Liver (tissue), 9 donors: ENCODE data around the gene FGF12. TPM values are rescaled to one million over a fixed set of nuclear protein-coding genes. Genes with fewer than 3 reads are reported as not detected.

ENCODE experiments used
- DNase-seq: peaks from one replicate; pipeline ENCODE4 v3.0.0-alpha.2; 2017; ENCODE audit warnings: low spot score
- H3K27ac ChIP-seq, 2 donors: one replicate each; pipeline ENCODE4 v1.7.0; 2013; ENCODE audit warnings: inconsistent platforms in 2 of 2, low read length in 2 of 2, control low read depth in 1 of 2, low read depth in 1 of 2, mild to moderate bottlenecking in 1 of 2
- H3K27me3 ChIP-seq, 4 donors: one replicate each; pipeline versions ENCODE4 v1.6.1 to v1.7.0; 2013; ENCODE audit warnings: low read length in 3 of 4, inconsistent platforms in 1 of 4, mild to moderate bottlenecking in 1 of 4, moderate library complexity in 1 of 4; ENCODE audit not compliant: control insufficient read depth in 4 of 4, insufficient read depth in 4 of 4
- H3K36me3 ChIP-seq, 4 donors: one replicate each; pipeline versions ENCODE4 v1.6.1 to v1.7.0; 2013; ENCODE audit warnings: low read length in 3 of 4, mild to moderate bottlenecking in 3 of 4, low read depth in 1 of 4, moderate library complexity in 1 of 4; ENCODE audit not compliant: control insufficient read depth in 4 of 4, insufficient read depth in 3 of 4
- H3K4me1 ChIP-seq, 4 donors: one replicate each; pipeline versions ENCODE4 v1.6.1 to v1.7.0; 2013; ENCODE audit warnings: low read length in 3 of 4, mild to moderate bottlenecking in 3 of 4, moderate library complexity in 1 of 4; ENCODE audit not compliant: control insufficient read depth in 4 of 4, insufficient read depth in 4 of 4
- H3K4me3 ChIP-seq, 3 donors: one replicate each; pipeline versions ENCODE4 v1.6.1 to v1.7.0; 2013; ENCODE audit warnings: low read length in 3 of 3, control low read depth in 1 of 3, low read depth in 1 of 3, mild to moderate bottlenecking in 1 of 3
- H3K9ac ChIP-seq, 2 donors: one replicate each; pipeline ENCODE4 v1.7.0; 2013; ENCODE audit warnings: low read length in 2 of 2, mild to moderate bottlenecking in 2 of 2, moderate library complexity in 2 of 2, control low read depth in 1 of 2, low read depth in 1 of 2
- H3K9me3 ChIP-seq, 4 donors: one replicate each; pipeline versions ENCODE4 v1.6.1 to v1.7.0; 2013; ENCODE audit warnings: low read length in 3 of 4; ENCODE audit not compliant: control insufficient read depth in 4 of 4
- CTCF ChIP-seq: fragments of 150-350 bp; IDR thresholded peaks from 2 replicates; pipeline ENCODE4 v1.5.1; 2017; ENCODE audit warnings: improper control_type of control experiment, low read depth, low read length; ENCODE audit not compliant: missing input control
- FOXA2 ChIP-seq: IDR thresholded peaks from 2 replicates; pipeline ENCODE4 v1.6.1; 2016; ENCODE audit warnings: antibody characterized with exemption
- HNF4A ChIP-seq, 2 donors: conservative IDR thresholded peaks; 2 replicates each; pipeline ENCODE4 v1.6.1; 2016; ENCODE audit warnings: antibody characterized with exemption in 2 of 2, mild to moderate bottlenecking in 2 of 2
- HNF4G ChIP-seq: IDR thresholded peaks from 2 replicates; pipeline ENCODE4 v1.6.1; 2016; ENCODE audit warnings: antibody characterized with exemption
- JUND ChIP-seq, 2 donors: IDR thresholded peaks; 2 replicates each; pipeline ENCODE4 v1.6.1; 2016; ENCODE audit warnings: antibody characterized with exemption in 2 of 2
- MAX ChIP-seq: IDR thresholded peaks from 2 replicates; pipeline ENCODE4 v1.6.1; 2016; ENCODE audit warnings: antibody characterized with exemption
- NR2F2 ChIP-seq: IDR thresholded peaks from 2 replicates; pipeline ENCODE4 v1.6.1; 2016; ENCODE audit warnings: antibody characterized with exemption
- RAD21 ChIP-seq, 2 donors: IDR thresholded peaks; 2 replicates each; pipeline ENCODE4 v1.6.1; 2016; ENCODE audit warnings: antibody characterized with exemption in 2 of 2, mild to moderate bottlenecking in 2 of 2
- YY1 ChIP-seq: IDR thresholded peaks from 2 replicates; pipeline ENCODE4 v1.6.1; 2016; ENCODE audit warnings: antibody characterized with exemption, mild to moderate bottlenecking
- WGBS: extraction: QIAGEN DNeasy Blood & Tissue Kit; methylation state at CpG from one replicate; pipeline ENCODE4 v1.1.7; 2013; 5-methylcytosine and 5-hydroxymethylcytosine counted together
- polyA plus RNA-seq, 2 donors: library from polyadenylated mRNA; stranded (reverse) in 1 of 2; unstranded in 1 of 2; fragments of 200-250 nt in 1 of 2; fragments of >200 nt in 1 of 2; fragmentation: Nextera tagmentation in 1 of 2; extraction: Ambion mirVana in 1 of 2; gene quantifications; one replicate each; pipeline versions ENCODE4 v1.2.1 to v1.2.3, GENCODE V29; 2013 to 2015
- total RNA-seq, 2 donors: library from RNA; depleted of rRNA; stranded (reverse); fragments of >200 nt; gene quantifications; one replicate each; pipeline ENCODE4 v1.2.3, GENCODE V29; 2014
- TF ChIP-seq, protein P1 (sequence below): IDR thresholded peaks from 2 replicates; pipeline ENCODE4 v1.6.1; 2016; ENCODE audit warnings: antibody characterized with exemption
- donor health status: healthy.
- donor health status: healthy.
- donor health status: healthy.
- donor health status: healthy.
- donor health status: healthy.

The FGF12 gene
- total and polyA plus RNA-seq, 4 donors, result 0.11 to 0.59 (median 0.19) TPM

DNA sequence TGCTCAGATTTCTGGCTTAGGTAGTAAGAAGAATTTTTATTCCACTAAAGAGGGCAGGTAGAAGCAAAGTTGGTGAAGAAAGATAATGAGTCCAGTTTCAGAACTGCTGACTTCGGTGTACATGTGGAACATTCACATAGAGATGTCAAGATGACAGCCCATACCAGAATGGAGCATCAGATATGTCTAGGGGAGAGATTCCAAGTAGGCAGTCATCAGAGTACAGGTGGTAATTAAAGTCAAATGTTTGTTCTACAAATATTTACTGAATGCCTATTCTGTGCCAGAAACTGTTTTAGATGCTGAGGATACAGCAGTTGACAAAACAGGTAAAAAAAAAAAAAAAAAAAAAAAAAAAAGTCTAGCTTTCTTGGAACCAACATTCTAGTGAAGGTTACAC is 81.9 kb downstream of the FGF12 start (continued):
- TF ChIP-seq MAX, result no peak

DNA sequence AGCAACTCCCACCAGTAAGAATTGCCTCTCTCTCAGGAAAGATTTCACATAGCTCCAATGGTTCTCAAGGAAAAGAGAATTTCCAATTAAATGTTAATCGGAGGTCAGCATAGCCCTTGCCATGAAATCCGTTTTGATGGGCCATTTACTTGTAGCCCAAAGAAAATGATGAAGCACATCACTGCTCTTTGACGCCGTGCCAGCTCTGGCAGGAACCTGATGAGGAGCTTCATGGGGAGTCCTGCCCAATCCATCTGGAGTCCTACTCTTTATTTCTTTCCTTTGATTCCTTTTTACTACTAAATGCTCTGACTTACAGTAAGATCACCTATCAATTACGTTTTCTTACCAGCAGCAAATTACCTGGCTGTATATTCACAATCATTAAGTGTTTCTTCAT is 84.7 kb downstream of the FGF12 start:
- Histone ChIP-seq H3K27me3 (no peaks in the 10 kb centered on the region), H3K9ac (no peak overlapping the region), H3K9me3 (no peaks in the 10 kb centered on the region), H3K27ac (no peak overlapping the region), H3K4me1 (no peaks in the 10 kb centered on the region), H3K36me3 (no peaks in the 10 kb centered on the region), H3K4me3 (no peak overlapping the region)
- TF ChIP-seq, protein P1, sequence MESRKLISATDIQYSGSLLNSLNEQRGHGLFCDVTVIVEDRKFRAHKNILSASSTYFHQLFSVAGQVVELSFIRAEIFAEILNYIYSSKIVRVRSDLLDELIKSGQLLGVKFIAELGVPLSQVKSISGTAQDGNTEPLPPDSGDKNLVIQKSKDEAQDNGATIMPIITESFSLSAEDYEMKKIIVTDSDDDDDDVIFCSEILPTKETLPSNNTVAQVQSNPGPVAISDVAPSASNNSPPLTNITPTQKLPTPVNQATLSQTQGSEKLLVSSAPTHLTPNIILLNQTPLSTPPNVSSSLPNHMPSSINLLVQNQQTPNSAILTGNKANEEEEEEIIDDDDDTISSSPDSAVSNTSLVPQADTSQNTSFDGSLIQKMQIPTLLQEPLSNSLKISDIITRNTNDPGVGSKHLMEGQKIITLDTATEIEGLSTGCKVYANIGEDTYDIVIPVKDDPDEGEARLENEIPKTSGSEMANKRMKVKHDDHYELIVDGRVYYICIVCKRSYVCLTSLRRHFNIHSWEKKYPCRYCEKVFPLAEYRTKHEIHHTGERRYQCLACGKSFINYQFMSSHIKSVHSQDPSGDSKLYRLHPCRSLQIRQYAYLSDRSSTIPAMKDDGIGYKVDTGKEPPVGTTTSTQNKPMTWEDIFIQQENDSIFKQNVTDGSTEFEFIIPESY, result no peak
- TF ChIP-seq MAX, result no peak
- no peak for TF ChIP-seq JUND (IDR thresholded peaks at IDR 0.05)
- TF ChIP-seq NR2F2, result no peak
- TF ChIP-seq YY1, result no peak
- no peak for TF ChIP-seq FOXA2
- TF ChIP-seq CTCF, result no peak
- 73% methylated on average over 5 of the region's 5 CpGs for WGBS
- no peak for DNase-seq

- no peaks in the 10 kb centered on the region for H3K9me3 ChIP-seq
- H3K4me1 ChIP-seq, result no peaks in the 10 kb centered on the region
- TF ChIP-seq HNF4G, result no peak
- no peak for TF ChIP-seq HNF4A (conservative IDR thresholded peaks at IDR 0.05)
- no peak for TF ChIP-seq FOXA2
- TF ChIP-seq JUND (IDR thresholded peaks at IDR 0.05), result no peak
- TF ChIP-seq RAD21 (IDR thresholded peaks at IDR 0.05), result no peak
- TF ChIP-seq CTCF, result no peak
- no peak for TF ChIP-seq YY1
- DNase-seq, result no peak
- no peaks in the 10 kb centered on the region for H3K36me3 ChIP-seq
- H3K4me3 ChIP-seq, result no peak overlapping the region
- WGBS, result 82% methylated on average over 6 of the region's 6 CpGs
- H3K27ac ChIP-seq, result no peak overlapping the region
- H3K9ac ChIP-seq, result no peak overlapping the region
- H3K27me3 ChIP-seq, result no peaks in the 10 kb centered on the region
Observed at GRCh38 chr3:192641919-192642318, 85.4 kb downstream of the FGF12 start.
